HG02885 (cell line): ENCODE data around the gene ROPN1L.
"Not testable (repeated sequence)": the region's sequence is repeated elsewhere in the genome, so short reads cannot be mapped to it uniquely, and the experiment has no call there.

Source experiments
- ATAC-seq: cut with Tn5 transposase; IDR thresholded peaks from one replicate; pipeline ENCODE4 v1.9.1; 2021; ENCODE audit warnings: mild to moderate bottlenecking; ENCODE audit not compliant: unreplicated experiment, poor library complexity

The ROPN1L gene

GRCh38 chr5:10497554-10497953 is 55.9 kb downstream of the ROPN1L start:
- ATAC-seq: no peak

- no peak for ATAC-seq
Observed at GRCh38 chr5:10498350-10498749, 56.7 kb downstream of the ROPN1L start.

- no peak for ATAC-seq
Observed at GRCh38 chr5:10499066-10499465, 57.4 kb downstream of the ROPN1L start.

- ATAC-seq: no peak
Observed at GRCh38 chr5:10499776-10500175, 58.1 kb downstream of the ROPN1L start.

- no peak for ATAC-seq
Observed at GRCh38 chr5:10500669-10501068, 59.0 kb downstream of the ROPN1L start.

- ATAC-seq: no peak
Observed at GRCh38 chr5:10501554-10502075, 59.9 kb downstream of the ROPN1L start.

- no peak for ATAC-seq
Observed at GRCh38 chr5:10502130-10502529, 60.5 kb downstream of the ROPN1L start.

GRCh38 chr5:10502578-10502977 is 60.9 kb downstream of the ROPN1L start:
- no peak for ATAC-seq

- no peak for ATAC-seq
Observed at GRCh38 chr5:10503321-10503720, 61.6 kb downstream of the ROPN1L start.

GRCh38 chr5:10503997-10504793 is 62.5 kb downstream of the ROPN1L start:
- no peak for ATAC-seq

GRCh38 chr5:10505517-10506095 is 63.9 kb downstream of the ROPN1L start:
- peak; percentile 79 for ATAC-seq

- no peak for ATAC-seq
Observed at GRCh38 chr5:10506535-10506934, 64.9 kb downstream of the ROPN1L start.

GRCh38 chr5:10507575-10508096 is 66.0 kb downstream of the ROPN1L start:
- no peak for ATAC-seq

- ATAC-seq: no peak
Observed at GRCh38 chr5:10509575-10509974, 67.9 kb downstream of the ROPN1L start.

- ATAC-seq: no peak
Observed at GRCh38 chr5:10511741-10512640, 70.3 kb downstream of the ROPN1L start.

- ATAC-seq: no peak
Observed at GRCh38 chr5:10513501-10514442, 72.1 kb downstream of the ROPN1L start.

- ATAC-seq: not testable (repeated sequence)
Observed at GRCh38 chr5:10514572-10514971, 72.9 kb downstream of the ROPN1L start.
